Ureter (tissue), 1 donor: ENCODE data around the gene PTGR3. TPM values are rescaled to one million over a fixed set of nuclear protein-coding genes. Genes with fewer than 3 reads are reported as not detected.
"Not testable (repeated sequence)": the region's sequence is repeated elsewhere in the genome, so short reads cannot be mapped to it uniquely, and the experiment has no call there.

ENCODE experiments used
- DNase-seq: peaks from one replicate; pipeline ENCODE4 v3.0.0-alpha.2; 2020; ENCODE audit warnings: low spot score
- total RNA-seq: library from RNA; stranded (reverse); gene quantifications from one replicate; pipeline ENCODE4 v1.2.4, GENCODE V29; 2023
- donor health status: DM: yes; HTN: yes; CAD: no.

The PTGR3 gene
- total RNA-seq, 1 donor from 2014 or later, result 31.5 TPM

GRCh38 chr18:75202696-75203365 lies 6.1 kb downstream of the PTGR3 start:
- no peak for DNase-seq

GRCh38 chr18:75201282-75202270 lies 7.4 kb downstream of the PTGR3 start:
- no peak for DNase-seq

DNA sequence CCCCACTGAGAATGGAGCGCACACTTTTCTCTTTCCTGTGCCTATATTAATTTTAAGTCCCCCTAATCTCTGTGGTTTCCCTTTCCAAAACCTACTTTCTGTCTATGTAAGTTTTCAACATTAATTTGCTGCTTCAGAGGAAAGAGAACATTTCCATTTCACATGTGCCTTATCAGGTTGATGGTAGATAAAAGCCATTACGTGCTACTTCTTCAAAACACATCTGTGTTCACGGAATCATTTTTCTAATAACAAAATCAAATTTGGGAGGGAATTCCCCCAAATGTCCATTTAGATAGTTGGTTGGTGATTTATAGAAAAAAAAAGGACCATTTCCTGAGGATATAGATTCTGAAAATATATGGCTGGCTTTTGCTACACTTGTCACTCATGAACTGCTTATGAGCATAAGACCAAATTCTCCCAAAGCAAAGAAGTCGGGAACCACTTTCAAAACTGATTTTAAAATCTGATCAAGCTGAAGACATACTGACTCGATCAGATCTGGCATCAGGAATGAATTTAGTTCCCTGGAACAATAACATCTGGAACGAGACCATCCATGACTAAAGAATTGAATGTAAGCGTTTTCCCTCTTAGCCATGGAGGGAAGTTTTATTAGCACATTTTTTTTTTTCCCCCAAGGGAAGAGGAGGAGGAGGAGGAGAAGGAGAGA lies 8.2 kb downstream of the PTGR3 start:
- no peak for DNase-seq

DNA sequence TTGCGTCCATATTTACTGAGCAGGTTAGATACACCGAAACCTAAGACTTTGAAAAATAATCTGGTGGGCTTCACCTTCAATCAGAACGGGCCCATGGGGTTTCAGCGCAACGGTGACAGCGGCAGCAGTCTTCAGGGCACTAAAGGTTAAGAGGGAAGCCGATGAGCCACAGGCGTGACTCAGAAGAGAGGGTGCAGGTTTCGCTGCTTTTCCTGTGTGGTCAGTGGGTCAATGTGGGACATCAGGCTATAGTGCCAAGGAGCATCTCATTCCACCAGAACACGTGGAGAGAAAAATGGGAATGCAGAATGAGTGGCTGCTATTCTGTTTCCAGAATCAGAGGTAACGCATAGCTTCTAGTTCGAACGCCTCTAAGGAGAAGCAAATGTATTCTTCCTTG lies 8.9 kb downstream of the PTGR3 start:
- no peak for DNase-seq

DNA sequence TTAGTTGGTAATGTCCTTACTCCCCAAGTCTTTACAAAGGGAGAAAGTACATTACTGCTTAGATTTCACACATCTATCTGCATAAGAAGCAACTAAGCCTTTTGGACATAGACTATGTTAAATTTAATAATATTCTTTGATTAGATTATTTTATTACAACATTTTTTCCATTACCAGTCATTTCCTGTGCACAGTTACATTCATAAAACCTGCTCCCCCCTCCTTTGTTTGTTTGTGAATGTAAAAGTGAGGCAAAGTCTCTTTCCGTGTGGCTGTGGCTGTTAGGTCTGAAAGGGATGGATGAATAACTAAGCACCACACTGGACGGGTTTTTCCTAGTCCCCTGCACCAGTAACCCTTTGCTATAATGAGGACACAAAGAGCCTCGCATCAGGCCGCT lies 9.6 kb downstream of the PTGR3 start:
- no peak for DNase-seq

- no peak for DNase-seq
These were observed 10.9 kb downstream of the PTGR3 start for GRCh38 chr18:75198036-75198435.

DNA sequence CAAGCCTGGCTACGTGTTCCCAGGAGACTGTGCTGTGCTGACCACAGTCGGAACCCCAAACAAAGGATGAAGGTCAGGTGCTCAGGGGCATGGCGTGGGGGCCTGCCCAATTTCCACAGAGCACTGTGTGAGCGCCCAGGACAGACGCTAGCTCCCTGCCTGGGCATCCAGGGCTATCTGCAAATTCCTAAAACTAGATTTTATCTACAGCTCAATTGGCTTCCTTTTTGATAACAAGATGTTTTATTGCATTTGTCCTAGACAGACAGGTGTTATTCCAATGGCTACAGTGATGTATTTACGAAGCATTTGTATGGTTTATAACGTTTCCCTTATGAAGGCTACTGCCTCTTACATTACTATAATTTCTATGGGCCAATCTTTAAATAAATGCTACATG lies 16.0 kb downstream of the PTGR3 start:
- DNase-seq, result no peak

DNA sequence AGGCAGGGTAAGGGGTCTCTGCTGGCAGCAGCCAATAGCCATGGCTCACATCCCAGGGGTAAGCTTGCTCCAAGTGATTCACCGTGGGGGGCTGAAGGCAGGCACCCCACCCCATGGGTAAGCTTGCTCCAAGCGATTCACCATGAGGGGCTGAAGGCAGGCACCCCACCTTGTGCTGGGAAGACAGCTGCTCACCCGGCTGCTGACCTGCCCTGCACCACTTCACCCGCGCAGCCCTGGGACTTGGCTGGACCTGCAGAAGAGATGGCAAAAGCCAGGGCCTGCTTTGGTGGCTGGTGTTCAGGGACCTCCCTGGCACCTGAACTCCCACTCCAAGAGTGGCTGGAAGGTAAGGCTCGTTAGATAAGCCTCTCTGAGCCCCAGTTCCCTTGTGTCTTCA lies 19.2 kb downstream of the PTGR3 start:
- no peak for DNase-seq

DNA sequence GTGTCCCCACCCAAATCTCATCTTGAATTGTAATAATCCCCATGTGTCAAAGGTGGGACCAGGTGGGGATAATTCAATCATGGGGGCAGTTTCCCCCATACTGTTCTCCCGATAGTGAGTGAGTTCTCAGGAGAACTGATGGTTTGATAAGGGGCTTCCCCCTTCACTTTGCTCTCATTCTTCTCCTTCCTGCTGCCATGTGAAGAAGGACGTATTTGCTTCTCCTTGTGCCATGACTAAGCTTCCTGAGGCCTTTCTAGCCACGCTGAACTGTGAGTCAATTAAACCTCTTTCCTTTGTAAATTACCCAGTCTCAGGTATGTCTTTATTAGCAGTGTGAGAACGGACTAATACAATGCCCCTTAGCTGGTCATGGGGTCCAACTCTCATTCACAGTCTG lies 21.2 kb downstream of the PTGR3 start:
- DNase-seq, result not testable (repeated sequence)

- DNase-seq, result no peak
These were observed 23.5 kb downstream of the PTGR3 start for GRCh38 chr18:75185460-75185859.

GRCh38 chr18:75183973-75184493 lies 24.9 kb downstream of the PTGR3 start:
- no peak for DNase-seq

DNA sequence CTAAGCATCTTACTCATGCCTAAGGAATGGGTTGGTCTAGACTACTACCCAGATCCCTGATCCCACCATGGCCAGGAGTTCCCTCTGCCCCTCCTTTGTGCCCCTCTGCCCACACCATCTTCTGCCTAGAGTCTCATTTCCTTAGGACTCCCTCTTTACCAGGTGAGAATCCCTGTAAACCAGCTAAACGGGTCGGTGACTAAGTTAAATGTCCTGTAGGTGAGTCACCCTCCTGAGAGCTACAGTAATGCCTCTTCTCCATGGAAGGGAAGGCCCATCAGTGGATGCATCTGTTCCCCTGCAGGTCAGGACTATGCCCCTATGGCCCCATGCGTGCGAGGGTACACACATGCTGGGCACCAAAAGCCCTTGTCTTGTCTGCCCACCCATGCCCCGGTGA lies 25.4 kb downstream of the PTGR3 start:
- DNase-seq, result no peak

DNA sequence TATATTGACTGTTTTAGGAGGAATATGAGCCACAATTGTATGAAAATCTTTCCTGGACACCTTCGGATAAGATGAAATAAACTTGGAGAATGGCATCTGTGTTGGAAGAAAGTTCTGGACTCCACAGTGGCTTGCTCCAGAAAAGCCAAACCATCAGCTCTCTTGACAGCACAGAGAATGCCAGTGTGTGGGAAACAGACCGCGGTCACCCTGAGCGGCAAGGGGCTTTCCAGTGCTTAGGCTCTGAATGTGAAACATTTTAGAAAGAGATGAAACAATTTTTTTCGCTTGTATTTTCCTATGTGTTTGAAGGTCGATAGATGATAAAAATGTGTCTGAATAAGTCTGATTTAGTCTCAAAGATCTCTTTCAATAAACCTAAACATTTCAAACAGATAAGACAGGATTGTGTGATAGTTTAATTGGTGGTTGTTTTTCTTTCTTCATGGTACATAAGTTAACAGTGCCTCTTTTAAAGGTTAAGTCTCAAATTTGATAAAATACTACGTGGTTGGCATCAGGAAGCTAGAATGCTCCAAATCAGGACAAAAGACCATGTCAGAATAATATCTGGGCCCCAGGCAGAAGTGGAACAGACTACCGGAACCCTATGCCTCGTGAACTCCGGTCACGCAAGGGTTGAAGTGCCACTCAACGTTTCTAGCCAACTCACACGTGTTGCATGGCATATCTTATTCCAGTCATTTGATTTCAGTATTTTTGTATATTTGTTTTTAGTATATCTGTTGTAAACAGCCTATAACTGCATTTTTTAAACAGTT lies 28.9 kb downstream of the PTGR3 start:
- no peak for DNase-seq

- no peak for DNase-seq
These were observed 30.6 kb downstream of the PTGR3 start for GRCh38 chr18:75178376-75178775.

- DNase-seq, result no peak
These were observed 32.1 kb downstream of the PTGR3 start for GRCh38 chr18:75176849-75177248.

- DNase-seq, result no peak
These were observed 35.2 kb downstream of the PTGR3 start for GRCh38 chr18:75173738-75174137.

- no peak for DNase-seq
These were observed 35.9 kb downstream of the PTGR3 start for GRCh38 chr18:75173125-75173432.

DNA sequence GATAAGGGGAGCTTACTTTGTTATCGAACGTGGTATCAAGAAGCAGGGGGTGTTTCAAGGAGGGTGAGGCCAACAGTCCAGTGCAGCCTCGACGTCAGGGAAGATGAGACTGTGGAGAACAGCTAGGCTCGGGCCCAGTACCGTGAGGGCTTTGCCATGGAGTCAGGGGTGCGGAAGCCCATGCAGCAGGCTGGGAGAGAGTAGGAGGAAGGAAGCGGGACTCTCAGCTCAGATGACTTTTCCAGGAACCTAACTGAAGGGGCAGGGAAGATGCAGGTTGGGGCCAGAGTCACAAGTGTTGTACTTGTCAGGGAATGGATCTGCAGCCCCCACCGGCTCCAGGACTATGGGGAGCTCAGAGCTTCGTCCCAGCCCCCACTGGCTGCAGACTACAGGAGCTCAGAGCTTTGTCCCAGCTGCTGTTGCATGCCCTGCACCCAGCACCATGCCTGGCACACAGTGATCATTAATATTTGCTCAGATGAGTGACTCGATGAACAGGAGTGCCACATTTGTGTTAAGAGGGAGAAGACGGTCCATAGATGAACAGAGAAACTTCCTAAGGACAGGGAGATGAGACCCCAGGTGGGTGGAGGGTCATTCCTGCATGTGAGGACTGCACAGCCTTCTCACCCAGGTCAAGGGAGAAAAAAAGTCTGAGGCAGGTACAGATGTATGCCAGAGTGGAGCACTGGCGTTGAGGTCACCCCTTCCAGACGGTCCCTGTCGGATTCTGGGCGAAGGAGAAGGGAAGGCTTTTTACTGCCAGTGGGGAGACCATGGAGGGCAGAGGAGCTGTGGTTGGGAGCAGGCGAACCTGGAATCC lies 36.4 kb downstream of the PTGR3 start:
- DNase-seq, result no peak

- no peak for DNase-seq
These were observed 38.0 kb downstream of the PTGR3 start for GRCh38 chr18:75170916-75171315.

DNA sequence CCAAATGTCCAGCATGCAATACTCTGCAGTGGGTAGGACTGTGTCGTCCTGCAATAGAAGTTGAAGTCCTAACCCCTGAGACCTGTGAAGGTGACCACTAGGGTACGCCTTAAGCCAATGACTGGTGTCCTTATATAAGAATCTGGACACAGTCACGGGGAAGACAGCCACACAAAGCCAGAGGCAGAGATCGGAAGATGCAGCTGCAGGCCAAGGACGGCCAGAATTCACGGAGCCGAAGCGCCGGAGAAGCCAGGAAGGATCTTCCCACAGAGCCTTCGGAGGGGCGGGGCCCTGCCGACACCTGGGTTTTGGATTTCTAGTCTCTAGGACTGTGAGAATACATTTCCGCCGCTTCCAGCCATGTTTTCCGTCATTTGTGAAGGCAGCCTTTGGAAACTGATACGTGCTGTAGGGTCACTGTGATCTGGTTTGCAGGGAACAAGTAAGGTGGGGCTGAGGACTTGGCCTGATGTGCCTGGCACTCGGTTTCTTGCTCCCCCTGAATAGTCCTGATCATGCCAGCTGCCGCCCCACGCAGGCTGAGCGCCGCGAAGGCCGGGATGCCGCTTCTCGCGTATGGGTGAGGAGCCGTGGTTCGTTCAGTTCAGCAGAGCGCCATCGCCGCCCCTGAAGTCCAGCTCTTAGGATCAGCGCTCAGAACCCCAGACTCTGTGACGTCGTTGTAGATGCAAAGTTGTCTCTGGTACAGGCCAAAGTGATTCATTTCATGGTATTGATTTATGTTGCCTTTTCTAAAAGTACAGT lies 38.7 kb downstream of the PTGR3 start:
- no peak for DNase-seq
